HepG2 (cell line): Measurements from ENCODE around the gene SOBP.

Experiments
- BRF2 ChIP-seq: sonication (generic); formaldehyde crosslinking; IDR thresholded peaks from 2 replicates; pipeline ENCODE4 v1.8.1; 2022; ENCODE audit warnings: mild to moderate bottlenecking, missing genetic modification reagents
- CERS6 ChIP-seq: sonication (generic); formaldehyde crosslinking; IDR thresholded peaks from 2 replicates; pipeline ENCODE4 v1.5.0; 2020; ENCODE audit warnings: missing genetic modification reagents
- CTCF ChIP-seq: sonication (generic); formaldehyde crosslinking; IDR thresholded peaks from 2 replicates; pipeline ENCODE4 v1.5.0; 2020; ENCODE audit warnings: mild to moderate bottlenecking, missing genetic modification reagents, moderate library complexity
- KAT8 ChIP-seq: IDR thresholded peaks from 2 replicates; pipeline ENCODE4 v1.6.1; 2016; ENCODE audit warnings: missing genetic modification reagents, missing compliant biosample characterization
- POLR2A ChIP-seq, 2 experiments: IDR thresholded peaks; 2 replicates each; pipeline ENCODE4 v1.6.1; 2011; ENCODE audit warnings: low read depth in 2 of 2, low read length in 2 of 2, mild to moderate bottlenecking in 1 of 2, moderate library complexity in 1 of 2; ENCODE audit not compliant: insufficient read depth in 1 of 2
- POLR2AphosphoS5 ChIP-seq: IDR thresholded peaks from 2 replicates; pipeline ENCODE4 v1.6.1; 2012; ENCODE audit warnings: low read depth, low read length
- RAD21 ChIP-seq: fragments of 450-650 bp; formaldehyde crosslinking; IDR thresholded peaks from 2 replicates; pipeline ENCODE4 v1.5.0; 2020; ENCODE audit warnings: mild to moderate bottlenecking
- SIN3B ChIP-seq: fragments of 150-350 bp; IDR thresholded peaks from 2 replicates; pipeline ENCODE4 v1.6.1; 2014; ENCODE audit warnings: low read length
- SIX1 ChIP-seq: sonication (generic); formaldehyde crosslinking; IDR thresholded peaks from 2 replicates; pipeline ENCODE4 v1.4.0; 2020; ENCODE audit warnings: missing genetic modification reagents, borderline replicate concordance
- TARDBP ChIP-seq: sonication (generic); formaldehyde crosslinking; IDR thresholded peaks from 2 replicates; pipeline ENCODE4 v1.8.0; 2022; ENCODE audit warnings: mild to moderate bottlenecking, missing genetic modification reagents
- ZBTB8A ChIP-seq: sonication (generic); formaldehyde crosslinking; IDR thresholded peaks from 2 replicates; pipeline ENCODE4 v1.4.0; 2020; ENCODE audit warnings: mild to moderate bottlenecking, low read depth, missing genetic modification reagents, borderline replicate concordance
- ZNF280B ChIP-seq: sonication (generic); formaldehyde crosslinking; IDR thresholded peaks from 2 replicates; pipeline ENCODE4 v1.5.0; 2020; ENCODE audit warnings: missing genetic modification reagents, mild to moderate bottlenecking, borderline replicate concordance

- TF ChIP-seq SIX1 (CRISPR knock-in tag) = no peak
- TF ChIP-seq CTCF (CRISPR knock-in tag) = peak; percentile 56
- 0 out of 2 replicates have a peak, but pooled peaks have one; percentile 14 for TF ChIP-seq RAD21 (CRISPR knock-in tag)
- TF ChIP-seq SIN3B = no peak
- no peak for TF ChIP-seq TARDBP
- TF ChIP-seq POLR2AphosphoS5 = no peak
- TF ChIP-seq BRF2 (CRISPR knock-in tag) = no peak
- no peak for TF ChIP-seq KAT8 (CRISPR knock-in tag)
- TF ChIP-seq ZBTB8A (CRISPR knock-in tag) = no peak
- TF ChIP-seq POLR2A (IDR thresholded peaks at IDR 0.05; ENCODE audit: insufficient read depth in 1 of 2, low read depth in 2 of 2, low read length in 2 of 2) = no peak
- TF ChIP-seq ZNF280B (CRISPR knock-in tag) = no peak
- TF ChIP-seq CERS6 (CRISPR knock-in tag) = no peak
These were observed 165.3 kb downstream of the SOBP start for GRCh38 chr6:107655245-107655644.
